Measurements from ENCODE around the gene HSF5. TPM values are rescaled to one million over a fixed set of nuclear protein-coding genes. Genes with fewer than 3 reads are reported as not detected.

The HSF5 gene
- total and polyA plus RNA-seq, 10 donors, result 0.57 to 1.7 (median 1.2) TPM

- Histone ChIP-seq H3K9me3 (no peaks in the 10 kb centered on the region), H3K27ac (no peak overlapping the region), H3K27me3 (replicated peaks in 1 of 7) (no peaks in the 10 kb centered on the region), H3K4me3 (no peak overlapping the region), H3K4me1 (peaks cover 0 to 12% (median 0%) of the 10 kb centered on the region in 6 donors), H3K36me3 (no peaks in the 10 kb centered on the region)
- no peak for TF ChIP-seq POLR2A (IDR thresholded peaks at IDR 0.05)
- no peak for TF ChIP-seq CTCF (IDR thresholded peaks at IDR 0.05 in 8 of 11, conservative IDR thresholded peaks at IDR 0.05 in 3 of 11)
- TF ChIP-seq POLR2AphosphoS5 (IDR thresholded peaks at IDR 0.05), result no peak
- 70 to 85% (median 74%) methylated on average over 3 of the region's 3 CpGs for WGBS, 5 donors
- no peak for DNase-seq
- intact Hi-C loops (cut with DNase I; ENCODE audit: low total_unique reads), result no loop called here
Measured at GRCh38 chr17:58388302-58389190, 99.7 kb downstream of the HSF5 start.

DNA sequence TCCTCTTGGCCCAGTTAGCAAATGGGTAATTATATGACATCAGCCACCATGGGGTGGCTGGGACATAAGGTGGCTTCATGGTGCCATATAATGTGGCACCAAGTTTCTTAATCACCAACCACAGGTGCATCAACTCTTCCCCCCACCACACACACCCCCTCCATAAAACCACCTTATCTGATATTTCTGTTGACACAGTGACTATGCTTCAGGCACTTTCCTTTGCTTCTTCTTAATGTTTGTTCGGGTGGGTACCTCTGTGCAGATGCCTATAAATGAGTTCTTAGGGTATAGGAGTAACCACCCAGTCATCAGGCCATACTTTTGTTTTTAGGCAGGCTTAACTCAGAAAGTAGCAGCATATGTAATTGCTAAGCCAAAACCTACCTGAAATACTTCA lies 100.4 kb downstream of the HSF5 start:
- no peak overlapping the region for H3K4me3 ChIP-seq
- H3K9me3 ChIP-seq, result no peaks in the 10 kb centered on the region
- no peaks in the 10 kb centered on the region for H3K36me3 ChIP-seq
- no peaks in the 10 kb centered on the region for H3K27me3 ChIP-seq (replicated peaks in 1 of 7)
- H3K27ac ChIP-seq, result no peak overlapping the region
- DNase-seq, result no peak
- peaks cover 0 to 15% (median under 1%) of the 10 kb centered on the region in 6 donors for H3K4me1 ChIP-seq
- WGBS, 5 donors, result 79 to 96% (median 85%) methylated on average over 1 of the region's 1 CpG
- intact Hi-C loops (cut with DNase I; ENCODE audit: low total_unique reads), result no loop called here
- TF ChIP-seq POLR2A (IDR thresholded peaks at IDR 0.05) (no peak), CTCF (IDR thresholded peaks at IDR 0.05 in 8 of 11, conservative IDR thresholded peaks at IDR 0.05 in 3 of 11) (no peak), POLR2AphosphoS5 (IDR thresholded peaks at IDR 0.05) (no peak)

GRCh38 chr17:58386708-58387107 lies 101.5 kb downstream of the HSF5 start:
- intact Hi-C loops (cut with DNase I; ENCODE audit: low total_unique reads), result no loop called here
- no peak for DNase-seq
- H3K9me3 ChIP-seq, result no peaks in the 10 kb centered on the region
- H3K27me3 ChIP-seq (replicated peaks in 1 of 7), result no peaks in the 10 kb centered on the region
- H3K4me3 ChIP-seq, result no peak overlapping the region
- 78 to 92% (median 90%) methylated on average over 3 of the region's 3 CpGs for WGBS, 5 donors
- peaks cover 0 to 26% (median 11%) of the 10 kb centered on the region in 6 donors for H3K4me1 ChIP-seq
- TF ChIP-seq CTCF (IDR thresholded peaks at IDR 0.05 in 8 of 11, conservative IDR thresholded peaks at IDR 0.05 in 3 of 11) (no peak), POLR2A (IDR thresholded peaks at IDR 0.05) (no peak), POLR2AphosphoS5 (IDR thresholded peaks at IDR 0.05) (no peak)
- H3K27ac ChIP-seq, result no peak overlapping the region
- no peaks in the 10 kb centered on the region for H3K36me3 ChIP-seq

DNA sequence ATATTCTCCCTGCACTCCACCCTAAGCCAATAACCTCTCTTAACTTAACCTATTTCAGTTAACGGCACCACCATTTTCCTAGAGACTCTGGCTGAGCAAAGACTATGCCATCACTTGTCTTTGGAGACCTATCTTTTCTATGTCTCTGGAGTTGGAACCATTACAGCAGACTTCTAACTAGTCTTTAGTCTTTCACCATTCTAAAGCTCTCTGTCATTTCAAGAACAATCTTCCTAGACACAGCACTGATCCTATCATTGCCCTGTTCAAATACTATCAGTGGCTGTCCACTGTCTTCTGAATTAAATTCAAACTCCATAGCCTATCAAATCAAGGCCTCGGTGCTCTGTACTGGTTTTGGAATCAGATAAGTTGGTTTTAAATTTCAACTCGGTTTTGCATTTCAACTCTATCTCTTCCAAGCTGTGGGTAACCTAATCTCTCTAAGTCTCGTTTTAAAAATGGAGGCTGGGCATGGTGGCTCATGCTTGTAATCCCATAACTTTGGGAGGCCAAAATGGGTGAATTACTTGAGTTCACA lies 102.8 kb downstream of the HSF5 start:
- intact Hi-C loops (cut with DNase I; ENCODE audit: low total_unique reads), result no loop called here
- no peak for DNase-seq
- Histone ChIP-seq H3K4me3 (no peak overlapping the region), H3K27me3 (replicated peaks in 1 of 7) (no peaks in the 10 kb centered on the region), H3K27ac (no peak overlapping the region), H3K9me3 (no peaks in the 10 kb centered on the region), H3K36me3 (no peaks in the 10 kb centered on the region), H3K4me1 (peaks cover 0 to 39% (median 13%) of the 10 kb centered on the region in 6 donors)
- 74 to 89% (median 80%) methylated on average over 4 of the region's 4 CpGs for WGBS, 5 donors
- TF ChIP-seq POLR2A (IDR thresholded peaks at IDR 0.05) (no peak), POLR2AphosphoS5 (IDR thresholded peaks at IDR 0.05) (no peak), CTCF (IDR thresholded peaks at IDR 0.05 in 8 of 11, conservative IDR thresholded peaks at IDR 0.05 in 3 of 11) (no peak)

Measured in spleen (tissue), 11 donors.